Fibroblast of the aortic adventitia (primary cell): ENCODE results near the gene GAB1. TPM values are rescaled to one million over a fixed set of nuclear protein-coding genes. Genes with fewer than 3 reads are reported as not detected.
"Not testable (repeated sequence)": the region's sequence is repeated elsewhere in the genome, so short reads cannot be mapped to it uniquely, and the experiment has no call there.

Source experiments
- DNase-seq: peaks from one replicate; pipeline ENCODE4 v3.0.0-alpha.2; 2010; ENCODE audit warnings: low read depth
- H3K4me3 ChIP-seq: 2 replicates; pipeline ENCODE4 v1.5.1; 2011; ENCODE audit warnings: low read depth, mild to moderate bottlenecking, control low read depth, low read length, moderate library complexity
- total RNA-seq: library from RNA; depleted of rRNA; stranded (reverse); fragments of >200 nt; gene quantifications from 2 replicates; pipeline ENCODE4 v1.2.3, GENCODE V29; 2012; ENCODE audit warnings: low replicate concordance
- TF ChIP-seq, protein P1 (sequence below): IDR thresholded peaks from 2 replicates; pipeline ENCODE4 v1.5.1; 2011; ENCODE audit warnings: mild to moderate bottlenecking, low read length, control low read depth, inconsistent platforms; ENCODE audit not compliant: insufficient read depth

The GAB1 gene
- total RNA-seq, 1 donor: 22.8 TPM

DNA sequence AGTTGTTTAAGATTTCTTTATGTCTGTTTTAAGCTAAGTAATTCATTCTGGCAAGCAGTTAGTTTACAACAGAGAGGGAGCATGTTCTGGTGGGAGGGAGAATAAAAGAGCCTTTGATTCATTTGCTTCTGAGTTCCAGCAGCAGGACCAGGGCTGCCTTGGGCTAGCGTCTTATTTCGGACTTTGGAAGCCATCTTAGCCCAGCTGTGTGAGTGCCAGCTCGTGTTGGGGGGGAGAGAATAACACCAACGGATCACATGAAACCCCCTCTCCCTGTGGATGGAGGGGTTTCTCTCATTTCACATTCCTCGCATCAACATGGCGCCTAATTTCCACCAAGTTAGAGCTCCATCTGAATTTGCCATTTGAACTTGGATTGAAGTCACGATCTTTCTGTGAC lies 7.4 kb downstream of the GAB1 start:
- no peak overlapping the region for H3K4me3 ChIP-seq
- no peak for DNase-seq
- TF ChIP-seq, protein P1, sequence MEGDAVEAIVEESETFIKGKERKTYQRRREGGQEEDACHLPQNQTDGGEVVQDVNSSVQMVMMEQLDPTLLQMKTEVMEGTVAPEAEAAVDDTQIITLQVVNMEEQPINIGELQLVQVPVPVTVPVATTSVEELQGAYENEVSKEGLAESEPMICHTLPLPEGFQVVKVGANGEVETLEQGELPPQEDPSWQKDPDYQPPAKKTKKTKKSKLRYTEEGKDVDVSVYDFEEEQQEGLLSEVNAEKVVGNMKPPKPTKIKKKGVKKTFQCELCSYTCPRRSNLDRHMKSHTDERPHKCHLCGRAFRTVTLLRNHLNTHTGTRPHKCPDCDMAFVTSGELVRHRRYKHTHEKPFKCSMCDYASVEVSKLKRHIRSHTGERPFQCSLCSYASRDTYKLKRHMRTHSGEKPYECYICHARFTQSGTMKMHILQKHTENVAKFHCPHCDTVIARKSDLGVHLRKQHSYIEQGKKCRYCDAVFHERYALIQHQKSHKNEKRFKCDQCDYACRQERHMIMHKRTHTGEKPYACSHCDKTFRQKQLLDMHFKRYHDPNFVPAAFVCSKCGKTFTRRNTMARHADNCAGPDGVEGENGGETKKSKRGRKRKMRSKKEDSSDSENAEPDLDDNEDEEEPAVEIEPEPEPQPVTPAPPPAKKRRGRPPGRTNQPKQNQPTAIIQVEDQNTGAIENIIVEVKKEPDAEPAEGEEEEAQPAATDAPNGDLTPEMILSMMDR: no peak

DNA sequence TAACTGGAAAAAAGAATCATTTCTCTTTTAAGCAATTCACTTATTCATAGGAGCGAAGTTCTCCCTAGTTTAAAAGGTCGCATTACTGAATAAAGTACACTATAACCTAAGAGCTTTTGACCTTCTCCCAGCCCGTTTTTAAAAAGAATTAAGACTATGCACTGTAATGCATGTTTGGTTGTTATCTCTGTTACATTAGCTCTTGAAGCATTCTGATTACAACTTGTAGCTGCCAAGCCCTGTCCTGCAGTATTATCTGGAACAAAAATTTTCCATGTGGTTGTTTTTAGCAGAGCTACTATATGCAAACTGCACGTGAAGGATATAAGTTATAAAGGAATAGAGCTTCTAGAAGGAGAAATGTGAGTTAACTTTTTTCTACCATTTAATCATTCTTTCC lies 8.1 kb downstream of the GAB1 start:
- peak; percentile 60 for DNase-seq
- TF ChIP-seq, protein P1: no peak
- H3K4me3 ChIP-seq: no peak overlapping the region

GRCh38 chr4:143345356-143345755 lies 8.7 kb downstream of the GAB1 start:
- TF ChIP-seq, protein P1: no peak
- H3K4me3 ChIP-seq: no peak overlapping the region

DNA sequence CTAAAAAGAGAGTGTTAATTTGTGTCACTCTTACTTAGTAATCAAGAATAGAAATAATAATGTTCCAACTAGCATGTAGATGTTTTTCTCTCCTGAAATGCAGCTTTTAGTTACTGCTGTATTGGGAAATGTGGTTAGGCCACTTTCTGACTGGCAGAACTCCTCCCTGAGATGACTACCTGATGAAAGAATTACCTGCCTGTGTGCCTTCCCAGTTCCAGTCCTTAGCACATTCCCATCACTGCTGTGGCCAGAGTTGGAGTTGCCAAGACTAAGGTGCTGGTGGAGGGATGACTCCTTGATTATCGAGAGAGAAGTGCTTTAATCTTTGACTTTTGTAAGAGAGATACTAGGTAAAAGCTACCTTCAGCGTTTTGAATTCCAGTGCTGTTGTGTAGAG lies 9.5 kb downstream of the GAB1 start:
- no peak for DNase-seq
- no peak overlapping the region for H3K4me3 ChIP-seq
- TF ChIP-seq, protein P1: no peak

More at GRCh38 chr4:143345356-143345755, 8.7 kb downstream of the GAB1 start:
- no peak for DNase-seq

DNA sequence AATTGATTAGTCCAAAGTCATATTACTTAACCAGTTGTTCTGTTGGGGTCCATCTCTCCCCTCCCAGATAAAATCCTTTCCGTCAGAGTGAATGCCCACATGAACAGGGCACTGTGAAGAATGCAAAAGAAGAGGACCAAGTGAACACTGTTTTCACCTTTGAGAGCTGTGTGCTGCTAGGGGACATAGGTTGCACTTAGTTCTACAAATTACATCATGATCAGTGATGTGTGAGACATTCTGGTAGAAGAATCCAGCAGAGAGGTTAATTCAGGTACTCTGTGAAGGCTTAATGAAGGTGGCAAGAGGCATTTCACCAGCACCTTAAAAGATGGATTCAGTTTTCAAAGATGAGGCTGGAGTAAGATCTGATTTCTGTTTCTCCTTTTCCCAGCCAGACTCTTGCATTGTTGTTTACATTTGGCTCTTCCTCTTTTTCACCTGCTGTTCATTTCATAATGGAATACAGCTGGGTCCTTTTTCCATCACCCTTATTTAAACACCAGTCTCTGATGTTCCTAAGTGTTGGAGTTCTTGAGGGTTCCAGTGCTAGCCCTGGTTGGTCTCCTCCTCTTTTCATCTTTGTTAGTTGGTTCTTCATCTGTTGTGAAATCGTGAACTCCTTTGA lies 10.9 kb downstream of the GAB1 start:
- TF ChIP-seq, protein P1: no peak
- H3K4me3 ChIP-seq: no peak overlapping the region
- no peak for DNase-seq

GRCh38 chr4:143348233-143349077 lies 11.8 kb downstream of the GAB1 start:
- no peak overlapping the region for H3K4me3 ChIP-seq
- TF ChIP-seq, protein P1: no peak
- no peak for DNase-seq

DNA sequence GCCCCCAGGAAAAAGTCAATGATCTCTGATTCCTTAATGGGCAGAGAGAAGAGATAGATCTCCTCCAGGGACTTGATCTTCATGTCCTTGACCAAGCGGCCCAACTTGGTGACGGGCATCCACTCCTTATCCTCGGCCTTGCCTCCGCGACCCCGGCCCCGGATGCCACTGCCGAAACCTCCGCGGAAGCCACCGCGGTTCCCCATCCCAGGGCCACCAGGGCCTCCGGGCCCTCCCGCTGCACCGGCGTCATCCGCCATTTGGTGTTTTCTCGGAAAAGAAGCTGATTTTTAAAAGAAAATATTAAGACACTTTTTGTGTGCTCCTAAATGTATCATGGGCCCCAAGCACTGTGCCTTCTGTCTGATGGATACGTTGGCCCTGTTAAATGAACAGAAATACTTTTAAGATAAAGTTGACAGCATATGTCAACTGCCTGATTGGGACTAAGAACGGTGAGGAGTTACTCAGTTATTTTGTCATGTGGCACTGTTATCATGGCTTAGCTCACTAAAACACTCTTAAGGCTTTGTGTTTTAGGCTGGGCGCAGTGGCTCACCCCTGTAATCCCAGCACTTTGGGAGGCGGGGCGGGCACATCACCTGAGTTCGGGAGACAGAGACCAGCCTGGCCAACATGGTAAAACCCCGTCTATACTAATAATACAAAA lies 13.3 kb downstream of the GAB1 start:
- not testable (repeated sequence) for H3K4me3 ChIP-seq, DNase-seq
